NCI-H1436 treated with DMSO at 0.1 percent for 48 hours (cell line): ENCODE measurements around the gene CDK11A.
"Not testable (repeated sequence)": the region's sequence is repeated elsewhere in the genome, so short reads cannot be mapped to it uniquely, and the experiment has no call there.

Source experiments
- DNase-seq: peaks from one replicate; lab custom pipeline; 2025; lab: John Stamatoyannopoulos, UW

CDK11A gene

DNA sequence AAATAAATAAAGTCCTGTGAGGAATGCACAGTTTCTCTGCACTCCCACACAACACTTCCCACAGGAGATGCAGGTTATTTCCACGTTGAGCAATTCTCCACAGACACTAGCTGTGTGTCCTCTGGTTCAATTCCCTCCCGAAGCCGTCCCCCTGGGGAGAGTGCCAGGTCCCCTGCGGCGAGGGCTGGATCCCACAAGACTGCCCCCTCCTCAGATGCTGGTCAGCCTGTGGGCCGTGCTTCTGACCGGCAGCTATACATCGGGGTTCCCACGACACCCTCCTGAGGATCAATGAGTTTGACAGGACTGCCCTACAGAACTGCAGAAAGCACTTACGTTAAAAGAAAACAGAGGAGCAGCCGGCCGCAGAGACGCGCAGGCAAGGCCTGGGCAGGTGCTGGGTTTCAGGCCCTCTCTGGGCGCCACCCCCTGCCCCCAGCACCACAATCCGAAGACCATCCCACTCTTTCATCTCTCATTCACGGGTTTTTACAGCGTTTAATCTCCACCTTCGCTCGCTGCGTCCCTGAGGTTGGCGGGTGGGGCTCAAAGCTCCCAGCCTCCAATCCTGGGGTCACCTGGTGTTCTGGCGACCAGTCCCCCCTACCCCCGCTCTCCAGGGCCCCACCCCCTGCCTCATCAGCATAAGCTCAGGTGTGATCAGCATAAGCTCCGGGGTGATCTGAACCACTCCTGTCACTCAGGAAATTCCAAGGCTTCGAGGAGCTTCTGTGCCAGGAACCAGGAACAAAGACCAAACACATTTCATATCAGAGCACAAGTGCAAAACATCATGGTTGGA lies 40.9 kb downstream of the CDK11A start:
- DNase-seq: no peak

DNA sequence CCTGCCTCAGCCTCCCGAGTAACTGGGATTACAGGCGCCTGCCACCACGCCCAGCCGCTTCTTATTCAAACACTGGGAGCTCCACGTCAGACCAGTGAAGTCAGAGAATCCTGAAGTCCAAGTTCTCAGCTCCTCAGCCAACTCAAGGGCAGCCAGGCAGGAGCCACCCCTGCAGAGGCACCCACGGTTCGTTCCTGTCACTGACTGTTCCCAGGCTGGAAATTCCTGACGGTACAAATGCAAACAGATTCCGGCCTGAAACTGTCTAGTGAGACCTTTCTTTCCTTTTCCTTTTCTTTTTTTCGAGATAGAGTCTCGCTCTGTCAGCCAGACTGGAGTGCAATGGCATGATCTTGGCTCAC lies 43.3 kb downstream of the CDK11A start:
- no peak for DNase-seq

DNA sequence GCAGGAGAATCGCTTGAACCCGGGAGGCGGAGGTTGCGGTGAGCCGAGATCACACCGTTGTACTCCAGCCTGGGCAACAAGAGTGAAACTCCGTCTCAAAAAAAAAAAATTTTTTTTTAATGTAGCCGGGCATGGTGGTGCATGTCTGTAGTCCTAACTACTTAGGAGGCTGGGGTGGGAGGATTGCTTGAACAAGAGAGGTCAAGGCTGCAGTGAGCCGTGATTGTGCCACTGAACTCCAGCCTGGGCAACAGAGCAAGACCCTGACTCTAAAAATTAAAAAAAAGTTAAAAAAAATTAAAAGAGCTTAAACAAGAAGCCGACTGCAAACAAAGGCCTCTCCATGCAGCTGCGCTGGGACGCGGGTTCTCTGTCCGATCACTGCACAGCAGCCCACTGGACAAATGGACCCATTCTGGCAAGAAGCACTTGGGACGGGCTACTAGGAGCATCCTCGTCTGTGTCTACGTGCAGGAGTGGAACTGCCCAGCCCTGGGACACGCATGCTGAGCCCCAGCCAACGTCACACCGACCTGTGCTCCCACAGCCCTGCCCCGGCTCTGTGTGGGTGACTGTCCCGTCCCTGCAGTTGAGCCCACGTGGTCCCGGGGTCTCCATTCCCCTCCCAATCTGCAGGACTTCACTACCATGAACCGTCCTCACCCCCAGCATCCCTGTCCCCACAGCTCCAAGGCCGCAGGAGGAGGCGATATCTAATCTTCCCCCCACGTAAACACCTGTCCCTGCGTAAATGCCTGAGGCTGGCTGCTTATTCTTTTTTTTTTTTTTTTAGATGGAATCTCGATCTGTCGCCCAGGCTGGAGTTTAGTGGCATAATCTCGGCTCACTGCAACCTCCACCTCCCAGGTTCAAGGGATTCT lies 43.9 kb downstream of the CDK11A start:
- DNase-seq: no peak

DNA sequence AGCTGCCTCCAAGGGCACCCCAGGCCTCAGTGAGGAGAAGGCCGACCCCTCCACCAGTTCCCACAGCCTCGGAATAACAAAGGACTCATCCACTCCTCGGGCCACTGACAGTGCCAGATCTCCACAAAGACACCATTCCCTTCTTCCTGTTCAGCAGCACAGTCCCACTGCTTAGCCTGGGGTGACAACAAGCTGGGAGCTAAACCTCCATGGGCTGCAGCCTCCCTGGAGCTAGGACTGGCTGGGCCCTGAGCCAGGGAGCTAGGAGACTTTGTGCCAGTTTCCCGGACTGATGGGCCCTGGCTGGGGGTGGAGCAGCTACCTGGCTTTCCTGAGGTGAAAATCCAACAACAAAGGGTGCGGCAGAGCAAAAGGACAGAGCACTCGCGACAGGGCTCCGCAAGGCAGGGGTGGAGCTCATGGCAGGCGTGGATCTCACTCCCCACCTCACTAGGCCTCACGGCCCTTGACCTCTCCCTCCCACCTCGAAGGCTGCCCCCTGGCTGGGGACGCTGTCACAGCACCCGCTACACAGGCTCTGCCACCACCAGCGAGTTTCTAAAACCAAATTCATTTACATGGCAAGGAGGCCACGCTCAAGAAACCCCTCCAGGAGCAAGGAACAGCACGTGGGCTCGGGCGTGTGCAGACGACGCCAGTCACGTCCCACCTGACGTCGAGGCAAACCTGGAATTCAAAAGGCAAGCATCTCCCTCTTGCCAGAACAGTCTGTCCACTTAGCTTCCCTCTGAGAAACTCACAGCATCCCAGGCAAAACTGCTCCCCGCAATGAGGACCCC lies 45.4 kb downstream of the CDK11A start:
- no peak for DNase-seq

DNA sequence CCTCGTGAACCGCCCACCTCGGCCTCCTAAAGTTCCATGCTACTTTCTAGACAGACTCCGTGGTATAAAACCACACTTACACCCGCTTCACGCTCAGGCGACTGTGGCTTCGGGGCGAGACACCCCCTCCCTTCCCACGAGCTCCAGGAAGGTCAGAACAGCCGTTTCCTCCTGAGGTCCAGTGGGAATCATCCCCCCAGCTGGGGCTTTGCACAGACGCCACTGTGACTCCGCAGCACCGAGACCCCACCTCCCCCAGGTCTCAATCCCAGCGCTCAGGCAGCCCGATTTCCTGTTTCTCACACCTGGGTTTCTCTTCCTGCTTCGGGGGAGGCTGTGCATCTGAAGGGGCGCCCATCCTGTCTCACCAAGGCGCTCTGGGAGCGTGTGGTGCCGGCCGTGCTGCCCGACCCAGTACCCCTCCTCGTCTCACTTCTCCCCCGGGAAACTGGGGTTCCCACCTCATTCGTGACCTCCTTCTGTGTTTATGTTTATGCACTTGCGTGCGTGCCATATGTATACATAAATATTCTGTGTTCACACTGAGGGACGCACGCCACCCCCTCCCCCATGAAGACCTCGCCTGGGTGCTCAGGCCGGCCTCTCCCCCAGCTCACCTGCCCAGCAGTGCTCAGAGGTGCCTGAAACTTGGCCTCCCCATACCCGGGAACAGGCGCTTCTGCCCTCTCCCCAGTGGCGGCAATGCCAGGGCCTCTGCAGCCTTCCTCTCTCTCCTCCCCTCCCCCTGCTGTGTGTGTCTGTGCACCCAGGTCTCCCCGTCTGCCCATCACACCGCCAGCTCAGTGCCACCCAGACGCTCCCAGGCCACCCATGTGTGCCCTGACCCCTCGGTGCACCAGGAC lies 46.2 kb downstream of the CDK11A start:
- no peak for DNase-seq

DNA sequence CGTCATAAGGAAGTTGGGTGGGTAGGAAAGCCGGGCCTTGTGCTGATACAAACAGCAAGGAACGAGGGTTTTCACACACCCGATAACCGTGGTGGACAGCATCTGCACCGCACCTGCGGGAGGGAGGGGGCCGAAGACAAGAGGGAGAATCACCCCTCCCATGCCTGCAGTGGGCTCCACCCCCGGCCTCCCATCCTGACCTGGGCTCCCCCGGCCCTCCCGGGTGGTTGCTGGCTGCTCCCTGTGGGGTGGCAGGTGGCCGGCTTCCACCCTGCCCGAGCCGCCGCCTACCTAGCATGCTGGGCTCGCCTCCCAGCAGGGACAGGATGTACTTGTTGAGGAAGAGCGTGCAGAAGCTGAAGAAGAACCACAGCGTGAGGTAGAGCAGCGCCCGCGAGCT lies 48.1 kb downstream of the CDK11A start:
- DNase-seq: not testable (repeated sequence)

DNA sequence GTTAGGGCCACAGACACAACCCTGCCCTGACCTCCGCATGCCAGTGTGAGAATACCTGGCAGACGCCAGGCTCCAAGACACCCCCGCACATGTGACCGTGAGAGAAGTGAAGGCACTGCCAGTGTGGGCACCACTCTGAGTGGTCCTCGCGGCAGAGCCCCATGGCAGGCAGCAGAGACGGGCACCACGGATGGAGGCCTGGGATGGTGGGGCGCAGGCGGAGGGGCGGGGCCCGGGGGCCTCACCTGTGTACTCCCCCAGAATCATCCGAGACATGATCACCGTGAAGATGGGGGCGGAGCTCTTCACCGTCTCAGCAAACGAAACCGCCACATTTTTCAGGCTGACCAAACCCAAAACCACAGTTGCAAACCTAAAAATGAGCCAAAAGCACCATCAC lies 48.9 kb downstream of the CDK11A start:
- not testable (repeated sequence) for DNase-seq

DNA sequence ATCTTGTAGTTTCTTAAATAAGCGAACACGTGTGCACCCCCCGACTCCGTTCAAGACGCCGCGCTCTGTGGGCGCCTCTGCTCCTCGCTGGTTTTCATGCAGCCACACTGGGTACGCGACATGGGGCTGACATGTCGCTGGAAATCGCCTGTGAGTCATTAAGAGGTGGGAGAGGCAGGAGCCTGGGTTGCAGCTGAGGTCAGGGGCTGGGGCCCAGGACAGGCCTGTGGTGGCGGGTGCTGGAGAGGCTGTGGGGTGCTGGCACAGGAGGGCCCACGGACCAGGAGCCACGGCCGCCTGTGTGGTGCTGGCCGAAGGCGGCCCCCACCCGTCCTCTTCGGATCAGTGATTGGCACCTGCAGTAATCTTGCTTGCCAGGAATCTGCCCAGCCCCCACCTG lies 49.4 kb downstream of the CDK11A start:
- not testable (repeated sequence) for DNase-seq

DNA sequence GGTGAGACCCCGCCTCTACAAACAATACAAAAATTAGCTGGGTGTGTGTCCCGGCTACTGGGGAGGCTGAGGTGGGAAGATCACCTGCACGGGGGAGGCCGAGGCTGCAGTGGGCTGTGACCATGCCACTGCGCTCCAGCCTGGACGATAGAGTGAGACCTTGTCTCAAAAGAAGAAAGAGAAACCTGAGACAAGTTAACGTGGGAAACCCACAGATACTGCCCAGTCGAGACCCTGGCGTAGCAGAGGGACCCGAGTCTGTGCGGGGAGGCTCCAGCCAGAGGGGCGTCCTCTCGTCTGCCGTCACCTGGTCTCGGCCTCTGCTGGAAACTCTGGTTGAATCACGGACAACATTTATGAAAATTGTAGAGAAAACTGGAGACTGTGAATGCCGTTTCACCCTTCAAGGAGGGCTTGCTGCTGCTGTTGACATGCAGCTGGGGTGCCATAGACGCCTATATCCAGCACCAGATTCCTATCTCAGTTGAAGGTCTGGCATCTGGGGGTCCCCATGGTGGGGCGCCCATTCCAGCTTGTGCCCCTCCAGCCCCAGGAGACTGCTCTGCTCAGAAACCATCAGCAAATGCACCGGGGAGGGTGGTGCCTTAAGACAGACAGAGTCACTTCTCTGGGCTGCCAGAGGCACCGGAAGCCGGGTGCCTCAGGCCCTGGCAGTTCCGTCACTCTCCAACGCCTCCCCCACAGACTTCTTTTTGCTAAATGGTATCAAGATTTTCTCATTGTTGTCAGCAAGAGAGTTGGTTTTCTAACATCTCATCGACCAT lies 51.8 kb downstream of the CDK11A start:
- DNase-seq: no peak

DNA sequence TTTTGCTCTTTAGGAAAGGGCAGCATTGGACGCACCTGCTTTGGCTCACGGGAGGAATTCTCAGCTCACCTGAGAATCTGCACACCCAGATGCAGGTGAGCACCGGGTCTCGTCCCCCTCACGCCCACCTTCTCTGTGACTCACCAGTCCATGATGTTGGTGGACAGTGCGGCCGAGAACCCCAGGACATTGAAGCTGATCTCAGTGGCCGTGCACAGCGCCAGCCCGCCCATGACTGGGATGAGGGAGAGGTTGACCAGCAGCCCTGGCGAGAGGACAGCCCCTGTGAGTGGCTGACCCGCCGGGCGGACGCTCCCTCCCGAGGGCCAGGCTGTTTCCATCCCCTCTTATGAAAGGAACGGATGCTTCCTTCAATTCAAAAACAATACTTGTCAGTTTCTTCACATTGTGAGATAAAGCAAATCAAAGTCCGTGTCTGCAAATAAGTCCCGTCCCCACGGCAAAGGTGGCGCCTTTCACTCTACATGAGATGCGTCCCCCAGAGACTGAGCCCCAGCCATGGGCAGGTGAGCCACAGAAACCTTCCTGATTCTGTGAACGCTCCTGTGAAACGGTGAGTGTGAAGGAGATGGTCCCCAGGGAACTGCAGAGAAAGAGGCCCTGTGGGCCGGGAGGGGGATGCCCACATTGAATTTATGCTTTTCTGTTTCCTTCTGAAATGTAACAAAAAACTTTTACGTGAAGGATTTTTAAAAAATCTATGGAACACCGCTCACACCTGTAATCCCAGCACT lies 52.6 kb downstream of the CDK11A start:
- no peak for DNase-seq

DNA sequence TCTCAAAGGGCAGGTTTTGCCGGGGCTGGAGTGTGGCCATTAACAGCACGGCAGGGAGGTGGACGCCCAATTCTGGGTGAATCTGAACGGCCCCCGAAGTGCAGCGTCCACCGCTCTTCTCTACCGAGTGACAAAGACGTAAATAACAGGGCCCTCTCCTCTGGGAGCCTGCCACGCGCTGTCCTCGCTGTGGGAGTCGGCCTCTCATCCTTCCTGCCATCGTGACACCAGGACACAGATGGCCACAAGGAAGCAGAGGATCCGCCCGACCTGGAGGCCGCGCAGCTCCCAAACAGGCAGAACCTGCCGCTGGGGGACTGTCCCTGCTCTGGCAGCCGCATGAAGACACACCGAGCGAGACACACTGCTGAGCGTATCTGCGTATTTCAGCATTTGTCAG lies 53.3 kb downstream of the CDK11A start:
- no peak for DNase-seq

DNA sequence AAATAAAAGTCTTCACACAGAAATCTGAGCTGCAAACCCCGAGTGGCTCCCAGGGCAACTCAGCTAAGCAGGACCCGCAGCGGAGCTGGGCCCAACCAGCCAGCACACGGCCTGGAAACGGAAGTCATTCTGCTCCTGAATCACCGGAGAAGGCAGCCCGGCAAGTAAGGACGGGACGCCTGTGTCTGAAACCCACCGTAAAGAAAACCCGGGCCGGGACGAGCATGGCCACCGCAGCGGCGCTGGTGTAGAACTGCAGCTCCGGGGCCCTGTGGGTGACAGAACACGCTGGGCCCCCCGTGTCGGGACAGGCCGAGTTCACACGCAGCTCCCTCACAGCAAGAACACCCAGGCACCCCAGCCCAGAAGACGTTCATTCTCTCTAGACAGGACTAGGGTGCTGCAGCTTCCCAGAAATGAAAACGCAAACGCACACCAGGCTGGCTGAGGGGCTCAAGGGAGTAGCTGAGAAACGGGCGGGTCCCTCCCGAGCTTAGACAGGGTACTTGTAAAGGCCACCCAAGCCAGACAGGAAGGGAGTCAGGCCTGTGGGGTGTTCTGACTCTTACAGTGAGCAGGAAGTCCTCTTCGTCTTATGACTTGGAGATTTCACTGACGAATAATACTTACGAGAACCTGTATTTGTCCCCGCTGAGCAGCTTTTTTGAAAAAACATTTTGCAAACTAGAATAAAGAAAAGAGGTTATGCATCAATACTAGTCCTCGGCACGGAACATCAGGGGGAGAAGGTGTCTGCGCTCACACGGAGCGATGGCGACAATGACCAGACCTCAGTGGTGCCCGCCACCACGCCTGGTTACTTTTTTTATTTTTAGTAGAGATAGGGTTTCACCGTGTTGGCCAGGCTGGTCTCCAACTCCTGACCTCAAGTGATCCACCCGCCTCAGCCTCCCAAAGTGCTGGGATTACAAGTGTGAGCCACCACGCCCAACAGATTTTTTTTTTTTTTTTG lies 54.4 kb downstream of the CDK11A start:
- no peak for DNase-seq

DNA sequence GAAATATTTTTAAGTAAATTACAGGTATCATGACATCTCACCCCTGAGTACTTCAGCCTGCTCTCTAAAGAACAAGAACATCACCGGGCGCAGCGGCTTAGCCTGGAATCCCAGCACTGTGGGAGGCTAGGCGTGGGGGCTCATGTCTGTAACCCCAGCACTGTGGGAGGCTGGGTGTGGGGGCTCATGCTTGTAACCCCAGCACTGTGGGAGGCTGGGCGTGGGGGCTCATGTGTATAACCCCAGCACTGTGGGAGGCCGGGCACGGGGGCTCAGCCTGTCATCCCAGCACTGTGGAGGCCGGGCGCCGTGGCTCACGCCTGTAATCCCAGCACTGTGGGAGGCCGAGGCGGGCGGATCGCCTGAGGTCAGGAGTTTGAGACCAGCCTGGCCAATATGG lies 57.6 kb downstream of the CDK11A start:
- no peak for DNase-seq

DNA sequence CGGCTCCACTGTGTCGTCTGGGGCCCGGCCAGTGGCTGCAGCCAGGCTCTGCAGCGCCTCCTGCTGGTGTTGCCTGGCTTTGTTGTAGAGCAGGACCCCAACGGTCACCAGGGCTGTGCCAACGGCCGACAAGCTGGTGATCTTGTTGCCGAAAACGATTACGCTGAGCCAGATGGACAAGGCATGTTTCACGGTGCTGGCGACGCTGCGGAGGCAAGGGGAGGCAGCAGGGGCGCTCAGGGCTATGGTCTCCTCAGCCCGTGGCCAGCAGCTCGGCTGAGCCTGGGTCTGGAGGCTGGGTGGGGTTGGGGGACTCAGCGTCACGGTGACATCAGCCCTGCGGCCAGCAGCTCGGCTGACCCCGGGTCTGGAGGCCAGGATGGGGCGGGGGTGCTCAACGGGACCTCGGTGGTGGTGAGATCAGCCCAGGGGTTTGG lies 58.3 kb downstream of the CDK11A start:
- DNase-seq: no peak

DNA sequence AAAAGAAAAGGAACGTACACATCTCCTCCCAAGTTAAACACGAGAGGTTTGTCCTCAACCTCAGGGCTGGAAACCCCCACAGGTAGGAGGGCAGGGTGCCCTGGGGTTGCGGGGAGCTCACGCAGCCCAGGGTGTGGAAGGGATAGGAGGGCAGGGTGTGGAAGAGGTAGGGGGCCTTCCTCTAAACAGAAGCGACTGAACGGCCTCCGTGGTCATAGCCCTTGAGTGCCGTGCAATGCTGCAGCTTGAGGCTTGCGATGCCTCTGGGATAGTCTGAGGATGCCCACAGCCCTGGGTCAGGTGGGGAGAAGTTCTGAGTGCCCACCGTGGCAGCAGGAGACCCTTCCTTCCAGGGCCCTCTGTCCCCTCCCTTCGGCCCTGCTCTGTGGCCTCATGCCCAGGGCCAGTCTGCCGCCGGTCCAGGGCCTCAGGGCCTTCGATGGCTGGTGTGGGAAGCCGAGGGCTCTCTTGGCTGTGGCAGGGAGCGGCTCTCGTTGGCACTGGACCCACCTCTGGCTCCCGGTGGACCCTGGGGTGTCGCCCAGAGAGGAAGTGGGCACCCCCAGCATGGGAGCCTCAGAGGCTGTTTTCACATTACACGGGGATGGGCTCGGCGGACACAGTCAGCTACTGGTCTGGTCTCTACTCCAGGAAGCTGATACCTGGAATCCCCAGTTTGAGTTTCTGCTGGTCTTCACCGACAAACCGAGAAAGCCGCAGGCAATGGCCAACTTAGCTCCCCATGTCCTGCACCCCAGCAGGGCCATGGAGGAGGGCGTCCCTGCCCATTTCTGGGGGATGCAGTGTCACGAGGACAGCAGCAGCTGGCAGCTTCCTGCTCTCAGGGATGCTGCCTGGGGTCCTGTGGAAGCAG lies 59.0 kb downstream of the CDK11A start:
- DNase-seq: no peak

DNA sequence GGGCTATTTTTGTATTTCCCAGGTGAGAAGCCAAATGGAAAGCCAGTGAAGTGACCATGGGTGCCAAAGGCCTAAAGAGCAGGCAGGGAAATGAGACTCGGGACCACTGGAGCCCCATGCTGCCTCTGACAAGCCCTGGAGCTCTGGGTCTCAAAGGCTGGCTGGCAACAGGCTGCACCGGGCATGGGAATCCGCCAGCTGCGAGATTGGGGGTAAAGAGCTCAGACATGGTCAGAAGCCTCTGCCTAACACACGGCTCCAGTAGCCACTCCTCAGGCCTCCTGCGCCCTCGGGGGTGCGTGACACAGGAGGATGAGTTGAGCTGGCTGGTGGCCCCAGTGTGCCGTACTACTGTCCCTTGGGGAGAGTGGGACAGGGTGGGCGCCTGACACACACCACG lies 59.8 kb downstream of the CDK11A start:
- not testable (repeated sequence) for DNase-seq

DNA sequence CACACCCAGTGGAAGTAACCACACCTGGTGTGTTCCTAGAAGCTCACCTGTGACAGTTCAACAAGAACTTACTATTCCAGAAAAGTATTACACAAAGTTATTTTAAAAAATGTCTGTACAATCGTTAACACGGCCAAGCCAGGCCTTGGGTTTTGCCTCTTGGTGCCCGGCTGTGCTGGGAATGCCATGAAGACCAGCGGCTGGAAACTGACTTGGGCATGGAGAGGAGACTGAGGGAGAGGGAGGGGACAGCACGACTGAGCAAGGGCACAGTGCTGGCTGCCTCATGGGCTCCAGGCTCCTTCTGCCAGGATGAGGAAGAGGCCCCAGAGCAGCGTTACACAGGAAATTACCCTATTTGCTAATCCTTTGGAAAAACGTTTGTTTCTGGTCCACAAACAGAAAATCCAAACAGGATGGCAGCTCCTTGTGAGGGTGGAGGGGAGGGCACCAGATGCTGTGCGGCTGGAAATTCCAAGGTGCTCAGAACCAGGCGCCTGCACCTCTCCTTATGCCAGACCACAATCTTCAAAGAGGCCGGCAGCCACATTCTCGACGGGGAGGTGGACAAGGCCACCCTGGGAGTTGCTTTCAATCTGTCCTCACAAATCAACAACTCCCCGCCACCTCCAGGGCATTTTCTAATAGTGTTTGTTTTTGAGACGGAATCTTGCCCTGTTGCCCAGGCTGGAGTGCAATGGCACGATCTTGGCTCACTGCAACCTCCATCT lies 61.2 kb downstream of the CDK11A start:
- DNase-seq: not testable (repeated sequence)
